WTC11 (cell line): ENCODE results near the gene SAMMSON. TPM values are rescaled to one million over a fixed set of nuclear protein-coding genes. Genes with fewer than 3 reads are reported as not detected.
A peak's percentile ranks its signal among the peaks of the same experiment; 100 is the strongest.

Experiments
- ATAC-seq: fragments of 200-7000 bp; cut with Tn5 transposase; 2 replicates; pipeline ENCODE4 v1.10.0; 2021; ENCODE audit warnings: mild to moderate bottlenecking, moderate library complexity
- CTCF ChIA-PET: fragments of 300-600 bp; sonication (Branson Sonifier 250); formaldehyde crosslinking; loops from one replicate; lab custom pipeline; 2021; ENCODE audit warnings: antibody characterized with exemption; lab: Charles Lee
- POLR2A ChIA-PET: fragments of 350-600 bp; sonication (Branson Sonifier 250); formaldehyde crosslinking; loops from one replicate; lab custom pipeline; 2021; ENCODE audit warnings: antibody characterized with exemption; lab: Charles Lee
- DNase-seq: peaks from one replicate; pipeline ENCODE4 v3.0.0; 2021; ENCODE audit warnings: low spot score
- H3K27ac Mint-ChIP-seq: 2 replicates; pipeline ENCODE4 v1.8.0; 2021; ENCODE audit warnings: mixed read lengths
- H3K27me3 Mint-ChIP-seq: 2 replicates; pipeline ENCODE4 v1.8.0; 2021; ENCODE audit warnings: low read depth, mild to moderate bottlenecking, moderate library complexity, mixed read lengths
- H3K36me3 Mint-ChIP-seq: 2 replicates; pipeline ENCODE4 v1.8.0; 2021; ENCODE audit warnings: mixed read lengths
- H3K4me1 Mint-ChIP-seq: 2 replicates; pipeline ENCODE4 v1.8.0; 2022; ENCODE audit warnings: mixed read lengths
- H3K4me3 Mint-ChIP-seq: 2 replicates; pipeline ENCODE4 v1.8.0; 2021; ENCODE audit warnings: mild to moderate bottlenecking, moderate library complexity, mixed read lengths
- H3K9me3 Mint-ChIP-seq: 2 replicates; pipeline ENCODE4 v1.8.0; 2021; ENCODE audit warnings: mixed read lengths
- AFF4 ChIP-seq: sonication (generic); formaldehyde crosslinking; IDR thresholded peaks from 2 replicates; pipeline ENCODE4 v1.8.1; 2023; ENCODE audit warnings: mild to moderate bottlenecking, missing genetic modification reagents, borderline replicate concordance
- CREM ChIP-seq: sonication (generic); formaldehyde crosslinking; IDR thresholded peaks from 2 replicates; pipeline ENCODE4 v1.8.1; 2022; ENCODE audit warnings: mild to moderate bottlenecking, missing genetic modification reagents, moderate library complexity
- SP1 ChIP-seq: sonication (generic); formaldehyde crosslinking; conservative IDR thresholded peaks from 2 replicates; pipeline ENCODE4 v1.8.1; 2022; ENCODE audit warnings: missing genetic modification reagents
- TP53 ChIP-seq: sonication (generic); formaldehyde crosslinking; IDR thresholded peaks from 2 replicates; pipeline ENCODE4 v1.8.1; 2023; ENCODE audit warnings: mild to moderate bottlenecking, missing genetic modification reagents
- ZNF317 ChIP-seq: sonication (generic); formaldehyde crosslinking; IDR thresholded peaks from 2 replicates; pipeline ENCODE4 v1.8.1; 2023; ENCODE audit warnings: low read depth, mild to moderate bottlenecking, moderate library complexity, missing genetic modification reagents, borderline replicate concordance
- total RNA-seq: library from RNA; stranded (reverse); gene quantifications from 3 replicates; pipeline ENCODE4 v1.2.3, GENCODE V29; 2021
- TF ChIP-seq, protein P1 (sequence below): sonication (generic); formaldehyde crosslinking; IDR thresholded peaks from 2 replicates; pipeline ENCODE4 v1.8.1; 2023; ENCODE audit warnings: mild to moderate bottlenecking, missing genetic modification reagents
- TF ChIP-seq, protein P2 (sequence below): sonication (generic); formaldehyde crosslinking; IDR thresholded peaks from 2 replicates; pipeline ENCODE4 v1.8.1; 2023; ENCODE audit warnings: mild to moderate bottlenecking, moderate library complexity, missing genetic modification reagents
- TF ChIP-seq, protein P3 (sequence below): fragments of 200-600 bp; IDR thresholded peaks from 2 replicates; pipeline ENCODE4 v1.8.0; 2022; ENCODE audit warnings: antibody characterized with exemption
- TF ChIP-seq, protein P4 (sequence below): fragments of 250-450 bp; sonication (Bioruptor Pico); IDR thresholded peaks from 2 replicates; pipeline ENCODE4 v1.8.0; 2021; ENCODE audit warnings: mild to moderate bottlenecking
- TF ChIP-seq, protein P5 (sequence below): sonication (generic); formaldehyde crosslinking; IDR thresholded peaks from 2 replicates; pipeline ENCODE4 v1.8.1; 2022; ENCODE audit warnings: mild to moderate bottlenecking, missing genetic modification reagents, moderate library complexity, borderline replicate concordance
- TF ChIP-seq, protein P6 (sequence below): fragments of 250-450 bp; sonication (Bioruptor Pico); IDR thresholded peaks from 2 replicates; pipeline ENCODE4 v2.1.2; 2022; ENCODE audit warnings: mild to moderate bottlenecking, moderate library complexity
- TF ChIP-seq, protein P7 (sequence below): fragments of 250-450 bp; sonication (Bioruptor Pico); IDR thresholded peaks from 2 replicates; pipeline ENCODE4 v1.9.0; 2021; ENCODE audit warnings: moderate library complexity, mild to moderate bottlenecking, inconsistent platforms, borderline replicate concordance

SAMMSON gene
- total RNA-seq, 1 experiment from 2014 or later: 0.13 TPM

GRCh38 chr3:70090322-70090913, 90.9 kb downstream of the SAMMSON start:
- POLR2A ChIA-PET: no interaction called here
- Mint-ChIP-seq H3K4me3 (no peak overlapping the region), H3K27me3 (no peaks in the 10 kb centered on the region)
- ATAC-seq: no peak
- TF ChIP-seq, protein P1, sequence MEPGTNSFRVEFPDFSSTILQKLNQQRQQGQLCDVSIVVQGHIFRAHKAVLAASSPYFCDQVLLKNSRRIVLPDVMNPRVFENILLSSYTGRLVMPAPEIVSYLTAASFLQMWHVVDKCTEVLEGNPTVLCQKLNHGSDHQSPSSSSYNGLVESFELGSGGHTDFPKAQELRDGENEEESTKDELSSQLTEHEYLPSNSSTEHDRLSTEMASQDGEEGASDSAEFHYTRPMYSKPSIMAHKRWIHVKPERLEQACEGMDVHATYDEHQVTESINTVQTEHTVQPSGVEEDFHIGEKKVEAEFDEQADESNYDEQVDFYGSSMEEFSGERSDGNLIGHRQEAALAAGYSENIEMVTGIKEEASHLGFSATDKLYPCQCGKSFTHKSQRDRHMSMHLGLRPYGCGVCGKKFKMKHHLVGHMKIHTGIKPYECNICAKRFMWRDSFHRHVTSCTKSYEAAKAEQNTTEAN (CRISPR knock-in tag): no peak
- TF ChIP-seq, protein P2, sequence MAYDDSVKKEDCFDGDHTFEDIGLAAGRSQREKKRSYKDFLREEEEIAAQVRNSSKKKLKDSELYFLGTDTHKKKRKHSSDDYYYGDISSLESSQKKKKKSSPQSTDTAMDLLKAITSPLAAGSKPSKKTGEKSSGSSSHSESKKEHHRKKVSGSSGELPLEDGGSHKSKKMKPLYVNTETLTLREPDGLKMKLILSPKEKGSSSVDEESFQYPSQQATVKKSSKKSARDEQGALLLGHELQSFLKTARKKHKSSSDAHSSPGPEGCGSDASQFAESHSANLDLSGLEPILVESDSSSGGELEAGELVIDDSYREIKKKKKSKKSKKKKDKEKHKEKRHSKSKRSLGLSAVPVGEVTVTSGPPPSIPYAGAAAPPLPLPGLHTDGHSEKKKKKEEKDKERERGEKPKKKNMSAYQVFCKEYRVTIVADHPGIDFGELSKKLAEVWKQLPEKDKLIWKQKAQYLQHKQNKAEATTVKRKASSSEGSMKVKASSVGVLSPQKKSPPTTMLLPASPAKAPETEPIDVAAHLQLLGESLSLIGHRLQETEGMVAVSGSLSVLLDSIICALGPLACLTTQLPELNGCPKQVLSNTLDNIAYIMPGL: no peak
- TF ChIP-seq, protein P3, sequence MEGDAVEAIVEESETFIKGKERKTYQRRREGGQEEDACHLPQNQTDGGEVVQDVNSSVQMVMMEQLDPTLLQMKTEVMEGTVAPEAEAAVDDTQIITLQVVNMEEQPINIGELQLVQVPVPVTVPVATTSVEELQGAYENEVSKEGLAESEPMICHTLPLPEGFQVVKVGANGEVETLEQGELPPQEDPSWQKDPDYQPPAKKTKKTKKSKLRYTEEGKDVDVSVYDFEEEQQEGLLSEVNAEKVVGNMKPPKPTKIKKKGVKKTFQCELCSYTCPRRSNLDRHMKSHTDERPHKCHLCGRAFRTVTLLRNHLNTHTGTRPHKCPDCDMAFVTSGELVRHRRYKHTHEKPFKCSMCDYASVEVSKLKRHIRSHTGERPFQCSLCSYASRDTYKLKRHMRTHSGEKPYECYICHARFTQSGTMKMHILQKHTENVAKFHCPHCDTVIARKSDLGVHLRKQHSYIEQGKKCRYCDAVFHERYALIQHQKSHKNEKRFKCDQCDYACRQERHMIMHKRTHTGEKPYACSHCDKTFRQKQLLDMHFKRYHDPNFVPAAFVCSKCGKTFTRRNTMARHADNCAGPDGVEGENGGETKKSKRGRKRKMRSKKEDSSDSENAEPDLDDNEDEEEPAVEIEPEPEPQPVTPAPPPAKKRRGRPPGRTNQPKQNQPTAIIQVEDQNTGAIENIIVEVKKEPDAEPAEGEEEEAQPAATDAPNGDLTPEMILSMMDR: peak; percentile 56
- TF ChIP-seq CREM (CRISPR knock-in tag): no peak
- TF ChIP-seq, all 79 proteins: peak for 1
- no peaks in the 10 kb centered on the region for H3K9me3 Mint-ChIP-seq
- no peaks in the 10 kb centered on the region for H3K36me3 Mint-ChIP-seq
- H3K4me1 Mint-ChIP-seq: peaks cover 10% of the 10 kb centered on the region; the same call in 1 of the 2 replicates
- DNase-seq: no peak
- H3K27ac Mint-ChIP-seq: no peak overlapping the region
- CTCF ChIA-PET: interaction anchor here (0.6 to 2.4 kb wide), 14 partner anchors 12 to 442 kb away, joined by 3 to 13 read pairs (median 3); no protein-coding TSS in a partner anchor

DNA sequence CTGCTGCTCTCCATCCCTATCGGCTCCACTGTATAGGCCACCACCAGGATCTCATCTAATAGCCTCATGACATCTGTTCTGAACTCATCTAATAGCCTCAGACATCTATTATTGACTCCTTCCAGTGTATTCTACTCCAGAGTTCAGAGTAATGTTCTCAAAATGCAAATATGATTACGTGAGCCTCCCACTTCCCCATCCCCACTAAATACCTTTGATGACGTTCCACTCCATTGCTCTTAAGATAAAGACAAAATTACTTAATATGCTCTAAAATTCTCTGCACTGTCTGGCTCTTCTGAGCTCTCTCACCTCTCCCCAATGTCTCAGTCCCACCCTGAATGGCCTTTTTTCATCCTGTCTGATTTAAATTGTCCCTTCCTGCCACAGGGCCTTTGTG, 94.7 kb downstream of the SAMMSON start:
- H3K36me3 Mint-ChIP-seq: no peaks in the 10 kb centered on the region
- no peak for ATAC-seq
- CTCF ChIA-PET: no interaction called here
- H3K27me3 Mint-ChIP-seq: no peaks in the 10 kb centered on the region
- H3K27ac Mint-ChIP-seq: no peak overlapping the region
- 0 out of 2 replicates have a peak, but pooled peaks cover 2% of the 10 kb centered on the region for H3K4me1 Mint-ChIP-seq
- POLR2A ChIA-PET: no interaction called here
- TF ChIP-seq, protein P4, sequence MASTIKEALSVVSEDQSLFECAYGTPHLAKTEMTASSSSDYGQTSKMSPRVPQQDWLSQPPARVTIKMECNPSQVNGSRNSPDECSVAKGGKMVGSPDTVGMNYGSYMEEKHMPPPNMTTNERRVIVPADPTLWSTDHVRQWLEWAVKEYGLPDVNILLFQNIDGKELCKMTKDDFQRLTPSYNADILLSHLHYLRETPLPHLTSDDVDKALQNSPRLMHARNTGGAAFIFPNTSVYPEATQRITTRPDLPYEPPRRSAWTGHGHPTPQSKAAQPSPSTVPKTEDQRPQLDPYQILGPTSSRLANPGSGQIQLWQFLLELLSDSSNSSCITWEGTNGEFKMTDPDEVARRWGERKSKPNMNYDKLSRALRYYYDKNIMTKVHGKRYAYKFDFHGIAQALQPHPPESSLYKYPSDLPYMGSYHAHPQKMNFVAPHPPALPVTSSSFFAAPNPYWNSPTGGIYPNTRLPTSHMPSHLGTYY (CRISPR knock-in tag): no peak
- TF ChIP-seq, protein P5, sequence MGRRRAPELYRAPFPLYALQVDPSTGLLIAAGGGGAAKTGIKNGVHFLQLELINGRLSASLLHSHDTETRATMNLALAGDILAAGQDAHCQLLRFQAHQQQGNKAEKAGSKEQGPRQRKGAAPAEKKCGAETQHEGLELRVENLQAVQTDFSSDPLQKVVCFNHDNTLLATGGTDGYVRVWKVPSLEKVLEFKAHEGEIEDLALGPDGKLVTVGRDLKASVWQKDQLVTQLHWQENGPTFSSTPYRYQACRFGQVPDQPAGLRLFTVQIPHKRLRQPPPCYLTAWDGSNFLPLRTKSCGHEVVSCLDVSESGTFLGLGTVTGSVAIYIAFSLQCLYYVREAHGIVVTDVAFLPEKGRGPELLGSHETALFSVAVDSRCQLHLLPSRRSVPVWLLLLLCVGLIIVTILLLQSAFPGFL (CRISPR knock-in tag): no peak
- TF ChIP-seq AFF4 (CRISPR knock-in tag) (no peak), TP53 (CRISPR knock-in tag) (no peak)
- no peak overlapping the region for H3K4me3 Mint-ChIP-seq
- no peaks in the 10 kb centered on the region for H3K9me3 Mint-ChIP-seq
- no peak for DNase-seq

GRCh38 chr3:70095260-70095659, 95.7 kb downstream of the SAMMSON start:
- Mint-ChIP-seq H3K27me3 (no peaks in the 10 kb centered on the region), H3K27ac (no peak overlapping the region), H3K36me3 (no peaks in the 10 kb centered on the region), H3K4me1 (no peaks in the 10 kb centered on the region), H3K4me3 (no peak overlapping the region), H3K9me3 (no peaks in the 10 kb centered on the region)
- CTCF ChIA-PET: interaction anchor here (0.8 to 1.4 kb wide), 2 partner anchors 8 to 9 kb away, joined by 3 read pairs; no protein-coding TSS in a partner anchor
- POLR2A ChIA-PET: no interaction called here
- no peak for ATAC-seq
- no peak for DNase-seq
- TF ChIP-seq ZNF317: no peak
- no peak for TF ChIP-seq SP1 (CRISPR knock-in tag)
- TF ChIP-seq, protein P6, sequence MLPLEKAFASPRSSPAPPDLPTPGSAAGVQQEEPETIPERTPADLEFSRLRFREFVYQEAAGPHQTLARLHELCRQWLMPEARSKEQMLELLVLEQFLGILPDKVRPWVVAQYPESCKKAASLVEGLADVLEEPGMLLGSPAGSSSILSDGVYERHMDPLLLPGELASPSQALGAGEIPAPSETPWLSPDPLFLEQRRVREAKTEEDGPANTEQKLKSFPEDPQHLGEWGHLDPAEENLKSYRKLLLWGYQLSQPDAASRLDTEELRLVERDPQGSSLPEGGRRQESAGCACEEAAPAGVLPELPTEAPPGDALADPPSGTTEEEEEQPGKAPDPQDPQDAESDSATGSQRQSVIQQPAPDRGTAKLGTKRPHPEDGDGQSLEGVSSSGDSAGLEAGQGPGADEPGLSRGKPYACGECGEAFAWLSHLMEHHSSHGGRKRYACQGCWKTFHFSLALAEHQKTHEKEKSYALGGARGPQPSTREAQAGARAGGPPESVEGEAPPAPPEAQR: no peak
- TF ChIP-seq, protein P7, sequence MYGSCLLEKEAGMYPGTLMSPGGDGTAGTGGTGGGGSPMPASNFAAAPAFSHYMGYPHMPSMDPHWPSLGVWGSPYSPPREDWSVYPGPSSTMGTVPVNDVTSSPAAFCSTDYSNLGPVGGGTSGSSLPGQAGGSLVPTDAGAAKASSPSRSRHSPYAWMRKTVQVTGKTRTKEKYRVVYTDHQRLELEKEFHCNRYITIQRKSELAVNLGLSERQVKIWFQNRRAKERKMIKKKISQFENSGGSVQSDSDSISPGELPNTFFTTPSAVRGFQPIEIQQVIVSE (CRISPR knock-in tag): no peak
- TF ChIP-seq, protein P3: no peak
